ENCODE measurements around the gene EIF2S1.

DNA sequence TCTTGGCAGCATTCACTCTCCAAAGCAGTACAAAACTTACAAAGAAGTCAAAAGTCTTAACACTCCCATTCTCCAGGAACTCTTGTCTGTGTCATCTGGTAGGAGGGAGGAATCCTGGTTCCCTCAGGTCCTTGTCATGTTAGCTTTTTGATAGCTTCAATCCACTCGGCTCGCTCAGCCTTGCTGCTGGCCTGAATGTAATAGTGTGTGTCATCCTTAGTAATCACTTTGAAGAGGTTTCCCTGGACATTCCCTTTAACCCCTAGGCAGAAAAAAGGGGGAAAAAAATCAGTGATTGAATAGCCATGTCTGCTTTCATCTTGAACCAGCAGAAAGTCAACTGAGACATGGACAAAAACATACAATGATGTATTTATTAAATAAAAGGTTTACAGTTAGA lies 27.1 kb downstream of the EIF2S1 start:
- TF ChIP-seq, protein P1, sequence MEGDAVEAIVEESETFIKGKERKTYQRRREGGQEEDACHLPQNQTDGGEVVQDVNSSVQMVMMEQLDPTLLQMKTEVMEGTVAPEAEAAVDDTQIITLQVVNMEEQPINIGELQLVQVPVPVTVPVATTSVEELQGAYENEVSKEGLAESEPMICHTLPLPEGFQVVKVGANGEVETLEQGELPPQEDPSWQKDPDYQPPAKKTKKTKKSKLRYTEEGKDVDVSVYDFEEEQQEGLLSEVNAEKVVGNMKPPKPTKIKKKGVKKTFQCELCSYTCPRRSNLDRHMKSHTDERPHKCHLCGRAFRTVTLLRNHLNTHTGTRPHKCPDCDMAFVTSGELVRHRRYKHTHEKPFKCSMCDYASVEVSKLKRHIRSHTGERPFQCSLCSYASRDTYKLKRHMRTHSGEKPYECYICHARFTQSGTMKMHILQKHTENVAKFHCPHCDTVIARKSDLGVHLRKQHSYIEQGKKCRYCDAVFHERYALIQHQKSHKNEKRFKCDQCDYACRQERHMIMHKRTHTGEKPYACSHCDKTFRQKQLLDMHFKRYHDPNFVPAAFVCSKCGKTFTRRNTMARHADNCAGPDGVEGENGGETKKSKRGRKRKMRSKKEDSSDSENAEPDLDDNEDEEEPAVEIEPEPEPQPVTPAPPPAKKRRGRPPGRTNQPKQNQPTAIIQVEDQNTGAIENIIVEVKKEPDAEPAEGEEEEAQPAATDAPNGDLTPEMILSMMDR (IDR thresholded peaks at IDR 0.05; ENCODE audit: low read depth, low read length) = no peak
- TF ChIP-seq MYC (IDR thresholded peaks at IDR 0.05; ENCODE audit: low read depth, low read length) = no peak

All from NB4 (cell line).